ENCODE results near the gene TTC1.

GRCh38 chr5:160097991-160098390, 89.1 kb downstream of the TTC1 start:
- TF ChIP-seq POLR2A (IDR thresholded peaks at IDR 0.05), result no peak
- no peak for TF ChIP-seq CTCF (IDR thresholded peaks at IDR 0.05 in 4 of 5, conservative IDR thresholded peaks at IDR 0.05 in 1 of 5)

Data from gastrocnemius medialis (tissue), 4 donors.